B cell (primary cell): ENCODE data around the gene CAMTA1. TPM values are rescaled to one million over a fixed set of nuclear protein-coding genes. Genes with fewer than 3 reads are reported as not detected.
A peak's percentile ranks its signal among the peaks of the same experiment; 100 is the strongest.

Source experiments
- ATAC-seq: fragments of 200-7000 bp; cut with Tn5 transposase; one replicate; pipeline ENCODE4 v1.10.0; 2021; ENCODE audit warnings: low read depth, mild to moderate bottlenecking, moderate number of reproducible peaks, moderate library complexity
- CTCF ChIA-PET: fragments of 350-600 bp; sonication (Branson Sonifier 250); formaldehyde crosslinking; loops from one replicate; lab custom pipeline; 2021; ENCODE audit warnings: antibody characterized with exemption, inconsistent platforms; lab: Charles Lee
- POLR2A ChIA-PET: fragments of 350-600 bp; sonication (Branson Sonifier 250); formaldehyde crosslinking; loops from one replicate; lab custom pipeline; 2021; ENCODE audit warnings: antibody characterized with exemption; lab: Charles Lee
- DNase-seq: peaks from one replicate; pipeline ENCODE4 v3.0.0; 2013
- H2AFZ ChIP-seq: 2 replicates; pipeline ENCODE4 v1.6.1; 2012; ENCODE audit warnings: mild to moderate bottlenecking, low read depth, low read length; ENCODE audit not compliant: insufficient read depth, poor library complexity, severe bottlenecking
- H3K27ac ChIP-seq, 2 donors: 1 replicate in 1 of 2; 2 replicates in 1 of 2; pipeline ENCODE4 v1.5.1; 2012 to 2013; ENCODE audit warnings: low read length in 2 of 2, mild to moderate bottlenecking in 2 of 2, moderate library complexity in 1 of 2
- H3K27me3 ChIP-seq, 4 experiments: fragments of 200-600 bp in 1 of 4; sonication (generic) in 1 of 4; replicated peaks in 1 of 4; 1 replicate in 2 of 4; 2 replicates in 2 of 4; pipeline versions ENCODE4 v1.6.1 to v1.7.0; 2013 to 2016; ENCODE audit warnings: low read length in 3 of 4, mild to moderate bottlenecking in 2 of 4, mixed read lengths in 1 of 4, moderate library complexity in 1 of 4; ENCODE audit not compliant: insufficient read depth in 4 of 4, control insufficient read depth in 3 of 4; ENCODE audit errors: control extremely low read depth in 1 of 4
- H3K36me3 ChIP-seq, 2 experiments: replicated peaks in 1 of 2; 1 replicate in 1 of 2; 2 replicates in 1 of 2; pipeline versions ENCODE4 v1.6.1 to v1.7.1; 2013; ENCODE audit warnings: low read length in 1 of 2; ENCODE audit not compliant: insufficient read depth in 2 of 2, control insufficient read depth in 1 of 2; ENCODE audit errors: control extremely low read depth in 1 of 2, extremely low read depth in 1 of 2
- H3K4me1 ChIP-seq, 2 donors: fragments of 200-600 bp in 1 of 2; sonication (generic) in 1 of 2; 1 replicate in 1 of 2; 2 replicates in 1 of 2; pipeline versions ENCODE4 v1.5.1 to v1.6.1; 2013 to 2017; ENCODE audit warnings: low read length in 2 of 2; ENCODE audit not compliant: control insufficient read depth in 2 of 2, insufficient read depth in 2 of 2
- H3K4me2 ChIP-seq: replicated peaks from 2 replicates; pipeline ENCODE3; 2012; ENCODE audit warnings: mild to moderate bottlenecking, low read depth, low read length; ENCODE audit not compliant: poor library complexity, severe bottlenecking
- H3K4me3 ChIP-seq, 5 experiments: fragments of 200-600 bp in 1 of 5; sonication (generic) in 1 of 5; 1 replicate in 3 of 5; 2 replicates in 2 of 5; pipeline versions ENCODE4 v1.5.1 to v1.7.0; 2011 to 2016; ENCODE audit warnings: low read length in 4 of 5, mild to moderate bottlenecking in 4 of 5, low read depth in 2 of 5, control low read depth in 1 of 5, moderate library complexity in 1 of 5; ENCODE audit not compliant: insufficient read depth in 1 of 5; ENCODE audit errors: control extremely low read depth in 1 of 5, extremely low read depth in 1 of 5
- H3K79me2 ChIP-seq: fragments of 200-600 bp; sonication (generic); one replicate; pipeline ENCODE4 v1.6.0; 2016; ENCODE audit warnings: low read length; ENCODE audit not compliant: control insufficient read depth, insufficient read depth
- H3K9ac ChIP-seq: fragments of 200-600 bp; sonication (generic); 2 replicates; pipeline ENCODE4 v1.6.1; 2017; ENCODE audit warnings: mild to moderate bottlenecking, low read length, moderate library complexity
- H3K9me3 ChIP-seq, 3 donors: one replicate each; pipeline versions ENCODE4 v1.6.1 to v1.7.1; 2013; ENCODE audit warnings: low read length in 2 of 3; ENCODE audit not compliant: control insufficient read depth in 2 of 3, insufficient read depth in 1 of 3; ENCODE audit errors: control extremely low read depth in 1 of 3
- H4K20me1 ChIP-seq: 2 replicates; pipeline ENCODE4 v1.6.0; 2012; ENCODE audit warnings: mild to moderate bottlenecking, low read length; ENCODE audit not compliant: insufficient read depth, control insufficient read depth, poor library complexity, severe bottlenecking
- H3K27ac Mint-ChIP-seq: one replicate; pipeline ENCODE4 v1.8.0; 2021; ENCODE audit warnings: mixed read lengths
- H3K27me3 Mint-ChIP-seq: one replicate; pipeline ENCODE4 v1.8.0; 2021; ENCODE audit warnings: mixed read lengths
- H3K4me1 Mint-ChIP-seq: one replicate; pipeline ENCODE4 v1.8.0; 2021; ENCODE audit warnings: mixed read lengths
- H3K4me3 Mint-ChIP-seq: one replicate; pipeline ENCODE4 v1.8.0; 2021; ENCODE audit warnings: mixed read lengths
- H3K9me3 Mint-ChIP-seq: one replicate; pipeline ENCODE4 v1.8.0; 2022; ENCODE audit warnings: mixed read lengths; ENCODE audit not compliant: insufficient read depth
- EZH2 ChIP-seq: IDR thresholded peaks from 2 replicates; pipeline ENCODE4 v1.6.1; 2012; ENCODE audit warnings: borderline replicate concordance, low read depth, mild to moderate bottlenecking, moderate library complexity, low read length; ENCODE audit not compliant: insufficient read depth, poor library complexity, severe bottlenecking
- WGBS: methylation state at CpG from one replicate; pipeline ENCODE4 v1.1.5; 2013; ENCODE audit warnings: missing lambda C conversion rate; ENCODE audit not compliant: insufficient coverage; 5-methylcytosine and 5-hydroxymethylcytosine counted together
- intact Hi-C: fragments of 100-400 bp; cut with micrococcal nuclease; formaldehyde crosslinking; loops from one replicate; pipeline ENCODE4 v1.10.0; 2022
- polyA plus RNA-seq: library from polyadenylated mRNA; depleted of rRNA; stranded (reverse); fragments of >200 nt; gene quantifications from 2 replicates; pipeline ENCODE4 v1.2.3, GENCODE V29; 2012
- total RNA-seq, 2 donors: library from RNA; stranded (reverse); fragments of 120-200 nt in 1 of 2; gene quantifications; 1 replicate in 1 of 2; 2 replicates in 1 of 2; pipeline versions ENCODE4 v1.2.3 to v1.2.4, GENCODE V29; 2013 to 2022
- TF ChIP-seq, protein P1 (sequence below): fragments of 200-600 bp; IDR thresholded peaks from one replicate; pipeline ENCODE4 v1.8.0; 2022; ENCODE audit warnings: antibody characterized with exemption, mild to moderate bottlenecking

The CAMTA1 gene
- total and polyA plus RNA-seq, 2 donors (not counting 1 experiment from before 2014, with no cell fraction given) = 42.2 to 45.7 TPM

DNA sequence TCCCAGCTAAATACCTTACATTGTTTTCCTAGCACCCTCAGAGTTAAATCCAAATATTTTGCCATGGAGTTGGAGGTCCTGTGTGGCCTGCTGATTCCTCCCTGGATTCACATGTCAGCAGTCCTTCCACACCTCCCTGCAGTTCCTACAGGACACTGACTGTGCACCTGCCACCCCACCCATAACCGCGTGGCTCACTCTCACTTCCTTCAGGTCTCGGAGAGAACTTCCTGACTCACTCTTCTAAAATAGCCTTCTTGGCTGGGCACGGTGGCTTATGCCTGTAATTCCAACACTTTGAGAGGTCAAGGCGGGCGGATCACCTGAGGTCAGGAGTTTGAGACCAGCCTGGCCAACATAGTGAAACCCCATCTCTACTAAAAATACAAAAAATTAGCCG is 8.4 kb upstream of the CAMTA1 start:
- ChIA-PET CTCF (interaction anchor here (2.1 kb wide), 1 partner anchor 50 kb away, joined by 8 read pairs; no protein-coding TSS in a partner anchor), POLR2A (no interaction called here)
- DNase-seq (no peak), ATAC-seq (peak; percentile 47)
- H3K4me2 ChIP-seq = peak overlapping the region; percentile 53
- peaks cover 3% of the 10 kb centered on the region for H3K9me3 Mint-ChIP-seq
- H3K9ac ChIP-seq = peak overlapping the region; percentile 6
- H3K4me3 ChIP-seq = peak overlapping the region in 2 of 5 experiments; percentile 12 to 24
- H3K79me2 ChIP-seq = no peaks in the 10 kb centered on the region
- no peaks in the 10 kb centered on the region for H3K27me3 ChIP-seq
- H3K36me3 ChIP-seq = no peaks in the 10 kb centered on the region
- peak overlapping the region; percentile 83 for H3K27ac Mint-ChIP-seq
- peaks cover 37% of the 10 kb centered on the region for H3K4me1 Mint-ChIP-seq
- peaks cover 0 to 12% (median 1%) of the 10 kb centered on the region in 3 donors for H3K9me3 ChIP-seq
- intact Hi-C loops = no loop called here
- H2AFZ ChIP-seq = no peak overlapping the region
- peak overlapping the region; percentile 66 for H3K4me3 Mint-ChIP-seq
- peaks cover 0 to 18% of the 10 kb centered on the region in 2 donors for H3K4me1 ChIP-seq
- H3K27me3 Mint-ChIP-seq = no peaks in the 10 kb centered on the region
- H4K20me1 ChIP-seq = no peaks in the 10 kb centered on the region
- TF ChIP-seq, protein P1, sequence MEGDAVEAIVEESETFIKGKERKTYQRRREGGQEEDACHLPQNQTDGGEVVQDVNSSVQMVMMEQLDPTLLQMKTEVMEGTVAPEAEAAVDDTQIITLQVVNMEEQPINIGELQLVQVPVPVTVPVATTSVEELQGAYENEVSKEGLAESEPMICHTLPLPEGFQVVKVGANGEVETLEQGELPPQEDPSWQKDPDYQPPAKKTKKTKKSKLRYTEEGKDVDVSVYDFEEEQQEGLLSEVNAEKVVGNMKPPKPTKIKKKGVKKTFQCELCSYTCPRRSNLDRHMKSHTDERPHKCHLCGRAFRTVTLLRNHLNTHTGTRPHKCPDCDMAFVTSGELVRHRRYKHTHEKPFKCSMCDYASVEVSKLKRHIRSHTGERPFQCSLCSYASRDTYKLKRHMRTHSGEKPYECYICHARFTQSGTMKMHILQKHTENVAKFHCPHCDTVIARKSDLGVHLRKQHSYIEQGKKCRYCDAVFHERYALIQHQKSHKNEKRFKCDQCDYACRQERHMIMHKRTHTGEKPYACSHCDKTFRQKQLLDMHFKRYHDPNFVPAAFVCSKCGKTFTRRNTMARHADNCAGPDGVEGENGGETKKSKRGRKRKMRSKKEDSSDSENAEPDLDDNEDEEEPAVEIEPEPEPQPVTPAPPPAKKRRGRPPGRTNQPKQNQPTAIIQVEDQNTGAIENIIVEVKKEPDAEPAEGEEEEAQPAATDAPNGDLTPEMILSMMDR = no peak
- no peak for TF ChIP-seq EZH2
- H3K27ac ChIP-seq = peak overlapping the region in 1 of 2 donors; percentile 36
- 7% methylated on average over 3 of the region's 7 CpGs for WGBS

- Histone ChIP-seq H3K9ac (peak overlapping the region; percentile 6), H3K9me3 (peaks cover 0 to 12% (median 1%) of the 10 kb centered on the region in 3 donors), H4K20me1 (no peaks in the 10 kb centered on the region), H3K4me1 (peaks cover 0 to 18% of the 10 kb centered on the region in 2 donors), H2AFZ (no peak overlapping the region), H3K36me3 (no peaks in the 10 kb centered on the region), H3K4me2 (peak overlapping the region; percentile 53), H3K27me3 (no peaks in the 10 kb centered on the region), H3K27ac (no peak overlapping the region), H3K4me3 (peak overlapping the region in 1 of 5 experiments; percentile 24), H3K79me2 (no peaks in the 10 kb centered on the region)
- intact Hi-C loops = no loop called here
- Mint-ChIP-seq H3K27me3 (no peaks in the 10 kb centered on the region), H3K4me3 (peak overlapping the region; percentile 2), H3K9me3 (peaks cover 3% of the 10 kb centered on the region), H3K4me1 (peaks cover 39% of the 10 kb centered on the region), H3K27ac (no peak overlapping the region)
- DNase-seq (no peak), ATAC-seq (peak; percentile 63)
- TF ChIP-seq, protein P1 = no peak
- TF ChIP-seq EZH2 = no peak
- ChIA-PET CTCF (interaction anchor here (1.0 to 2.1 kb wide), 2 partner anchors 11 to 51 kb away, joined by 3 to 8 read pairs; no protein-coding TSS in a partner anchor), POLR2A (no interaction called here)
- WGBS = 37% methylated on average over 4 of the region's 7 CpGs
These were observed 7.4 kb upstream of the CAMTA1 start for GRCh38 chr1:6777813-6778212.
